HS-27A (cell line): ENCODE results near the gene PNMA6E.

ENCODE experiments used
- DNase-seq: peaks from one replicate; pipeline ENCODE4 v3.0.0-alpha.2; 2012; ENCODE audit warnings: low read depth, missing footprints

PNMA6E gene

GRCh38 chrX:153435845-153436244 lies 34.7 kb upstream of the PNMA6E start:
- no peak for DNase-seq

DNA sequence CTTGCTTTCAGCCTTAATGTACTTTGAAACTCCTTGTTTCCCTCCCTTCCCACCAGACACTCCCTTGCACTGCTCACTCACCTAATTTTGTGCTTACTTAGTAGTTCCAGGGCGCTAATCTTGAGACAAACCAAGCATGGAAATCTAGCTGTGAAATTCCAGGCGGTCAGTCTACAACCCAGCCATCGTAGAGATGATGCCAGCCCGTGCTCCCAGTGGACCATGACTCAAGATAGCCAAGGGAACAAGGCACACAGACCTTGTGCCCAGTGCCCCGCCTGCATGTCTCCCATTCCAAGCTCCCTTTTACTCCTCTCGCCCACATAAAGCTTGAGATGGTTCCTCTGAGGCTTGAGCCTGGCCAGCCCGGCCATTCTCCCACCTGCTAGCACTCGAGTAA lies 33.7 kb upstream of the PNMA6E start:
- no peak for DNase-seq

- DNase-seq, result no peak
Observed at GRCh38 chrX:153433781-153434285, 32.7 kb upstream of the PNMA6E start.

GRCh38 chrX:153433161-153433680 lies 32.1 kb upstream of the PNMA6E start:
- DNase-seq, result no peak

DNA sequence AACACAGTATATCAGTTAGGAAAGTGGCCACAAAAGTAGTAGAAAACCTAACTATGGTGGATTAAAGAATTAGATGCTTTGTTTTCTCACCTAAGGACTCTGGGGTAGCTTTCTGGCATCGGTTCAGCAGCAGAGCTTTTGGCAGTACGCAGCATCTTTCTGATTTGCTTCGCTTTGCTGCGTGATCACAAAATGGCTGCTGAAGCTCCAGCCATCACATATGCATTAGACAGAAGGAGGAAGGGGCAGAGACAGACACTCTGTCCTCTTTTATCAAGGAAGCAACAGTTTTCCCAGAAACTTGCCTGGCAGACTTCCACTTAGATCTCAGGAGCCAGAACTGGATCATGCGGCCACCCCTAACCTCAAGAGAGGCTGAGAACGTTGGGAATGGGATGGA lies 29.6 kb upstream of the PNMA6E start:
- no peak for DNase-seq

GRCh38 chrX:153426204-153426603 lies 25.1 kb upstream of the PNMA6E start:
- no peak for DNase-seq

GRCh38 chrX:153423652-153424051 lies 22.5 kb upstream of the PNMA6E start:
- DNase-seq, result no peak

GRCh38 chrX:153421856-153422255 lies 20.7 kb upstream of the PNMA6E start:
- DNase-seq, result no peak

GRCh38 chrX:153420851-153421599 lies 19.9 kb upstream of the PNMA6E start:
- no peak for DNase-seq

GRCh38 chrX:153417637-153418036 lies 16.5 kb upstream of the PNMA6E start:
- DNase-seq, result no peak

DNA sequence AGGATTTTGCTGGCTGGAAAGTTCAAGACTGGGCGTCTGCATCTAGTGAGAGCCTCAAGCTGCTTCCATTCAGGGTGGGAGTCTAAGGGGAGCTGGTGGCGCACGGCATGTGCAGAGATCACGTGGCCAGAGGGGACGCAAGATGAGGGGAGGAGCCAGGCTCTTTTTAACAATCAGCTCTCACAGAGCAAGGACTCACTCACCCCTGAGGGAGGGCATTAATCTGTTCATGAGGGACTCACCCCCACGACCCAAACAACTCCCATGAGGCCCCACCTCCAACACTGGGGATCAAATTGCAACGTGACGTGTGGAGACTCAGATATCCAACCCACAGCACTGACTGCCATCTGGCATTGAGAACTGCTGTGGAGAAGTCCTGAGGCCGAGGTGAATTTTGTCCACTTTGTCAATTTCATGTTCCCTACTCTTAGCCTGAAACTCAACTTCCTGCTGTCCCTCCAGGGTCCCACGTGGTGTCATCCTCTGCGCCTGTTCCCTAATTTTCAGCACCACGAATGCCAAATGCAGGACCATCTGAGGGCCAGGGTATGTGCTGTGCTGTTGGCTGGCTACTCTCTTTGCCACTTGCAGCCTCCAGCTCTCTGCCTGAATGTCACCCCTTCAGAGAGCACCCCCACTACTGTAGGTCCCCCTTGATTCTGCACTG lies 15.8 kb upstream of the PNMA6E start:
- no peak for DNase-seq

- no peak for DNase-seq
Observed at GRCh38 chrX:153414856-153415510, 13.8 kb upstream of the PNMA6E start.

GRCh38 chrX:153413731-153414130 lies 12.6 kb upstream of the PNMA6E start:
- DNase-seq, result no peak

GRCh38 chrX:153412746-153413720 lies 11.9 kb upstream of the PNMA6E start:
- DNase-seq, result no peak

GRCh38 chrX:153411988-153412574 lies 10.9 kb upstream of the PNMA6E start:
- no peak for DNase-seq

GRCh38 chrX:153411255-153411987 lies 10.3 kb upstream of the PNMA6E start, which contains the start of gene ZFP92:
ZFP92 (plus strand) TSS chrX:153411472; CDS start chrX:153418323, 6,851 bp downstream.
- DNase-seq, result no peak

- DNase-seq, result no peak
Observed at GRCh38 chrX:153410888-153411254, 9.7 kb upstream of the PNMA6E start.

DNA sequence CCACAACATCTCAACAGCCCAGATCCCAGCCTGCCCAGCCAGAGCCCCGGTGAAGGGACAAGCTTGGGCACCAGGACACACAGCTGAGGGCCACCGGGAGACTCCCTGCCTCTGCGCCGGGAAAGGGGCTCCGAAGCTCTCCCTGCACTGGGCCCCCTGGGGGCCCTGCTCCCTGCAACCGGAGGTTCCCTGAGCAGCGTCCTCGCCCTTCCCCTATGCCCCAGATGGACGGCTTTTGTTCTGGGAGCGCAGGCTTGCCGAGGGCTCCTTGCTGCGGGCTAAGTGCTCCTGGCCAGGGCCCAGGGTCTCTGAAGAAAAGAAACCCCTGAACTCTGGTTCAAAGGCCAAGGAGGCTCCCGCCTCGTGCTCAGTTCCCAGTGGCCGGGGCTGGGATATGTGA lies 9.2 kb upstream of the PNMA6E start:
- DNase-seq, result no peak

DNA sequence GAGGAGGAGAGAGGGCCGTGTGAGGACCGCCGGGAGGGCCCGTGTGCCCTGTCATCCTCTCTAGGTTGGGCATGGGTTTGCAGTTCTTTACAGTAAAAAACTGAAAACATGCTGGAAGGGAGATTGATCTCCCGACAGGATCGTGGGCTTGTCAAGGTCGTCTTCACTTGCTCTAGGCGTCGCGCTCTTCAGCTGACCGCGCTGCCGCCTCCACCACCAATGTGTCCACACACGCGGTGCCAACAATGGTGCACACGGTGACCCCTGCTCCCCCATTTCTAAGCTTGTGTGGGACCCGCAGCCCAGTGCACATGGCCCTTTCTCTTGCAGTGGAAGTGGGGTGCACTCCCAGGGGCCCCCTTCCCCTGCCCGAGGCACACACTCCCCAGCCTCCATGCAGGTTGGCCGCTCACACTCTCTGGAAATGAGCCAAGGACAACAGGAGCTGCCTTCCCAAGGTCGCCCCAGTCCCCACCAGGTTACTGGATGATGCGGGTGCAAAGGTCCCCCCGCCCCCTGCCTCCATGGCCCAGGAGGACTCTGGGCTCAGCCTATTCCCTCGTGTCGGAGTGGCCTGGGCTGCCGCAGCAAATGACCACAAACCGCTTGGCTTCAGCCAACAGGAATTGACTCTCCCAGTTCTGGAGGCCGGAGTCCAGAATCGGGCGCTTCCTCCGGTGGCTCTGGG lies 8.4 kb upstream of the PNMA6E start:
- DNase-seq, result no peak

DNA sequence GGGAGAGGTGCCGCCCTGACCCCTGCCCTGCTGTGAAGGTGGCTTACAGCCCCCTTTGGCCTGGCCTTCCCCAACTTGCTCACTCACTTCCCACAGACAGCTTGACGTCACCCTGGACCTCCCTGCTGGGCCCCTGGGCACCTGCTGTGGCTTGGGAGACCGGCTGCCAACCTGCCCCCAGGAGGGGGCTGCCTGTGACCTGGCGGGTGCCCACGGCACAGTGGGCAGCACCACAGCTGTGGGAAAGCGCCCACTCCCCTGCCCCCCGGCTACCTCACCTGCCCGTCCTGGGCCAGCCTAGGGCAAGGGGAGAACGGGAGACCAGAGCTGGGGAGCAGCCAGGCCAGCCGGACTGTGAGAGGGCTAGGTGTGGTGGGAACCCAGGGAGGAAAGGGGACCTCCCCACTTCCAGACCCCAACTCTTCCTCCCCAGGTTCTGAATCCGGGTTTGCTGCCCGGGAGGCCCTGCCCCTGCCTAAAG lies 7.8 kb upstream of the PNMA6E start:
- no peak for DNase-seq
